HEK293 (cell line): ENCODE results near the gene MCM5.

Source experiments
- CTCF ChIA-PET: fragments of 350-600 bp; formaldehyde crosslinking; extraction: SDS; loops from one replicate; lab custom pipeline; 2021; ENCODE audit warnings: antibody characterized with exemption; lab: Yijun Ruan, JAX
- POLR2A ChIA-PET: fragments of 300-600 bp; formaldehyde crosslinking; extraction: SDS; loops from one replicate; lab custom pipeline; 2020; ENCODE audit warnings: antibody characterized with exemption, inconsistent platforms; lab: Yijun Ruan, JAX
- H3K27ac ChIP-seq: fragments of 200-500 bp; sonication (Bioruptor generic); 2 replicates; pipeline ENCODE4 v1.5.1; 2014; ENCODE audit warnings: low read depth, low read length, control low read depth, inconsistent platforms; ENCODE audit errors: extremely low read depth
- H3K36me3 ChIP-seq, 2 experiments: fragments of 200-500 bp in 1 of 2; sonication (Bioruptor generic) in 1 of 2; 1 replicate in 1 of 2; 2 replicates in 1 of 2; pipeline ENCODE4 v1.5.1; 2014 to 2017; ENCODE audit warnings: inconsistent platforms in 2 of 2, low read length in 2 of 2; ENCODE audit not compliant: control insufficient read depth in 2 of 2, insufficient read depth in 1 of 2
- H3K4me1 ChIP-seq: fragments of 200-500 bp; sonication (Bioruptor generic); 2 replicates; pipeline ENCODE4 v1.5.1; 2014; ENCODE audit warnings: mild to moderate bottlenecking, low read length, inconsistent platforms; ENCODE audit not compliant: control insufficient read depth, insufficient read depth
- H3K4me3 ChIP-seq: 2 replicates; pipeline ENCODE4 v1.5.1; 2011; ENCODE audit warnings: low read depth, mild to moderate bottlenecking, control low read depth, low read length, moderate library complexity
- H3K9me3 ChIP-seq: fragments of 200-500 bp; sonication (Bioruptor generic); 2 replicates; pipeline ENCODE4 v1.5.1; 2014; ENCODE audit warnings: low read depth, low read length, inconsistent platforms; ENCODE audit not compliant: control insufficient read depth, insufficient read depth
- GFI1B ChIP-seq: fragments of 450-650 bp; formaldehyde crosslinking; IDR thresholded peaks from 2 replicates; pipeline ENCODE4 v1.5.1; 2016; ENCODE audit warnings: missing biosample characterization, missing genetic modification characterization
- HOXC10 ChIP-seq: sonication (generic); formaldehyde crosslinking; IDR thresholded peaks from 2 replicates; pipeline ENCODE4 v1.8.1; 2023; ENCODE audit warnings: mild to moderate bottlenecking, missing genetic modification reagents
- HOXD13 ChIP-seq: sonication (generic); formaldehyde crosslinking; IDR thresholded peaks from 2 replicates; pipeline ENCODE4 v1.8.0; 2022; ENCODE audit warnings: missing genetic modification reagents, borderline replicate concordance
- KLF9 ChIP-seq: fragments of 450-650 bp; formaldehyde crosslinking; IDR thresholded peaks from 2 replicates; pipeline ENCODE4 v1.5.1; 2016; ENCODE audit warnings: missing biosample characterization, missing genetic modification characterization, low read depth
- OSR2 ChIP-seq: fragments of 450-650 bp; formaldehyde crosslinking; IDR thresholded peaks from 2 replicates; pipeline ENCODE4 v1.5.1; 2016; ENCODE audit warnings: missing biosample characterization, missing genetic modification characterization
- SP2 ChIP-seq: fragments of 450-650 bp; formaldehyde crosslinking; IDR thresholded peaks from 2 replicates; pipeline ENCODE4 v1.5.1; 2016; ENCODE audit warnings: missing biosample characterization, missing genetic modification characterization
- ZBTB17 ChIP-seq: fragments of 450-650 bp; formaldehyde crosslinking; IDR thresholded peaks from 2 replicates; pipeline ENCODE4 v1.5.1; 2016; ENCODE audit warnings: missing biosample characterization, missing genetic modification characterization
- ZBTB48 ChIP-seq: fragments of 450-650 bp; formaldehyde crosslinking; IDR thresholded peaks from 2 replicates; pipeline ENCODE4 v1.5.1; 2016; ENCODE audit warnings: missing biosample characterization, missing genetic modification characterization
- ZEB2 ChIP-seq: fragments of 450-650 bp; formaldehyde crosslinking; IDR thresholded peaks from 2 replicates; pipeline ENCODE4 v1.5.1; 2016; ENCODE audit warnings: missing biosample characterization, missing genetic modification characterization
- ZFP37 ChIP-seq: fragments of 450-650 bp; formaldehyde crosslinking; IDR thresholded peaks from 2 replicates; pipeline ENCODE4 v1.5.1; 2016; ENCODE audit warnings: missing biosample characterization, missing genetic modification characterization
- ZFP69B ChIP-seq: fragments of 450-650 bp; formaldehyde crosslinking; IDR thresholded peaks from 2 replicates; pipeline ENCODE4 v1.5.1; 2016; ENCODE audit warnings: missing biosample characterization, missing genetic modification characterization
- ZNF10 ChIP-seq: fragments of 450-650 bp; formaldehyde crosslinking; IDR thresholded peaks from 2 replicates; pipeline ENCODE4 v1.5.1; 2017; ENCODE audit warnings: missing biosample characterization, missing genetic modification characterization
- ZNF140 ChIP-seq: fragments of 450-650 bp; formaldehyde crosslinking; IDR thresholded peaks from 2 replicates; pipeline ENCODE4 v1.5.1; 2016; ENCODE audit warnings: missing biosample characterization, missing genetic modification characterization
- ZNF155 ChIP-seq: fragments of 450-650 bp; formaldehyde crosslinking; IDR thresholded peaks from 2 replicates; pipeline ENCODE4 v1.5.1; 2016; ENCODE audit warnings: missing biosample characterization, missing genetic modification characterization
- ZNF19 ChIP-seq: fragments of 450-650 bp; formaldehyde crosslinking; IDR thresholded peaks from 2 replicates; pipeline ENCODE4; 2016; ENCODE audit warnings: missing biosample characterization, missing genetic modification characterization, low read depth
- ZNF223 ChIP-seq: fragments of 450-650 bp; formaldehyde crosslinking; IDR thresholded peaks from 2 replicates; pipeline ENCODE4 v1.5.1; 2016; ENCODE audit warnings: missing biosample characterization, missing genetic modification characterization
- ZNF335 ChIP-seq: fragments of 450-650 bp; formaldehyde crosslinking; conservative IDR thresholded peaks from 2 replicates; pipeline ENCODE4 v1.5.1; 2016; ENCODE audit warnings: missing biosample characterization, missing genetic modification characterization
- ZNF341 ChIP-seq: fragments of 450-650 bp; formaldehyde crosslinking; IDR thresholded peaks from 2 replicates; pipeline ENCODE4; 2016; ENCODE audit warnings: low read depth, missing biosample characterization, missing genetic modification characterization
- ZNF529 ChIP-seq: fragments of 450-650 bp; formaldehyde crosslinking; IDR thresholded peaks from 2 replicates; pipeline ENCODE4 v1.5.1; 2017; ENCODE audit warnings: missing genetic modification characterization, missing biosample characterization; ENCODE audit not compliant: insufficient replicate concordance
- ZNF571 ChIP-seq: fragments of 450-650 bp; formaldehyde crosslinking; IDR thresholded peaks from 2 replicates; pipeline ENCODE4 v1.5.0; 2017; ENCODE audit warnings: missing biosample characterization, missing genetic modification characterization
- ZNF585B ChIP-seq: fragments of 450-650 bp; formaldehyde crosslinking; IDR thresholded peaks from 2 replicates; pipeline ENCODE4 v1.5.1; 2016; ENCODE audit warnings: missing biosample characterization, missing genetic modification characterization
- ZNF621 ChIP-seq: fragments of 450-650 bp; formaldehyde crosslinking; IDR thresholded peaks from 2 replicates; pipeline ENCODE4 v1.5.1; 2017; ENCODE audit warnings: missing biosample characterization, missing genetic modification characterization
- ZNF626 ChIP-seq: fragments of 450-650 bp; sonication (Bioruptor Pico); formaldehyde crosslinking; IDR thresholded peaks from 2 replicates; pipeline ENCODE4 v1.5.1; 2018; ENCODE audit warnings: missing biosample characterization, missing genetic modification characterization, inconsistent platforms
- ZNF660 ChIP-seq: fragments of 450-650 bp; IDR thresholded peaks from 2 replicates; pipeline ENCODE4 v1.5.1; 2018; ENCODE audit warnings: missing biosample characterization, mild to moderate bottlenecking, missing genetic modification characterization
- ZNF677 ChIP-seq: fragments of 450-650 bp; IDR thresholded peaks from 2 replicates; pipeline ENCODE4 v1.5.0; 2018; ENCODE audit warnings: missing biosample characterization, mild to moderate bottlenecking, missing genetic modification characterization, moderate library complexity
- ZNF747 ChIP-seq: fragments of 450-650 bp; formaldehyde crosslinking; IDR thresholded peaks from 2 replicates; pipeline ENCODE4 v1.5.1; 2016; ENCODE audit warnings: missing biosample characterization, missing genetic modification characterization
- ZNF777 ChIP-seq: fragments of 450-650 bp; formaldehyde crosslinking; IDR thresholded peaks from 2 replicates; pipeline ENCODE4 v1.5.1; 2017; ENCODE audit warnings: missing biosample characterization, missing genetic modification characterization, borderline replicate concordance
- ZNF837 ChIP-seq: fragments of 450-650 bp; formaldehyde crosslinking; IDR thresholded peaks from 2 replicates; pipeline ENCODE4 v1.5.1; 2016; ENCODE audit warnings: missing biosample characterization, missing genetic modification characterization
- ZSCAN30 ChIP-seq: fragments of 450-650 bp; IDR thresholded peaks from 2 replicates; pipeline ENCODE4 v1.5.1; 2018; ENCODE audit warnings: missing biosample characterization, mild to moderate bottlenecking, missing genetic modification characterization, moderate library complexity
- TF ChIP-seq, protein P1 (sequence below): fragments of 450-650 bp; formaldehyde crosslinking; IDR thresholded peaks from 2 replicates; pipeline ENCODE4 v1.5.1; 2016; ENCODE audit warnings: missing biosample characterization, missing genetic modification characterization, borderline replicate concordance

Gene MCM5

DNA sequence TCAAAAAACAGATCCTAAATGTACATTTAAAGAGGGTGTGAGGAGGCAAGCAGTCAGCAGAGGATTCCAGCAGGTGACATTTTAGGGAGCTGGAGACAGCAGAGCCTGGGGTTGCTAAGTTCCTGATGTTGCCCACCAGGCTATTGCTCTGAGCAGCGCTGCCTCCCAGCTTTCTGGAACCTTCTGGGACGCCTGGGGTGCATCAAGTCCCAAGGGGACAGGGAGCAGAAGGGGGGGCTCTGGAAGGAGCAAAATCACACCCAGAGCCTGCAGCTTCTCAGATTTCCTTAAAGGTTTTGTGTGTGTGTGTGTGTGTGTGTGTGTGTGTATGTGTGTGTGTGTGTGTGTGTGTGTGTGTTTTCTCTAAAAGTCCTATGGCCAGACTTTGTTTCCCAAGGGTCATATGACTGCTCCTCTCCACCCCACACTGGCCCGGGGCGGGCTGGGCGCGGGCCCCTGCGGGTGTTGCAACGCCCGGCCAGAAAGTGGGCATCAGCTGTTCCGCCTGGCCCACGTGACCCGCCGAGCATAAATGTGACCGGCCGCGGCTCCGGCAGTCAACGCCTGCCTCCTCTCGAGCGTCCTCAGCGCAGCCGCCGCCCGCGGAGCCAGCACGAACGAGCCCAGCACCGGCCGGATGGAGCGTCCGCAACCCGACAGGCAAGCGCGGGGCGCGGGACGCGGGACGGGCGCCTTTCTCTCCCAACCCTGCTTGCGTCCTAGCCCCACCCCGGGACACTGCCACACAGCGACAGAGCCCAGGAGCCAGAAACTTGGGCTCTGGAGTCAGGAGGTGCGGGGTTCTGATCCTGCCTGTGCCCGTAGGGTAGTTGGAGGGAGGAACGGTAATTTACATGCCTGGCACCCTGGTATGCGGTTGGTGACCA is 19.2 kb upstream of the MCM5 start, which contains the start of gene HMOX1 (continued):
- TF ChIP-seq ZNF529 (no peak), KLF9 (tag by site-specific recombination) (no peak; the same call in 1 of the 2 replicates), ZNF140 (no peak), OSR2 (tag by site-specific recombination) (no peak; the same call in 1 of the 2 replicates), ZEB2 (tag by site-specific recombination) (peak; percentile 75), ZNF19 (tag by site-specific recombination) (no peak), ZNF626 (tag by site-specific recombination) (no peak), ZNF571 (tag by site-specific recombination) (no peak), ZNF10 (no peak), HOXC10 (no peak), ZNF677 (tag by site-specific recombination) (no peak), ZNF837 (tag by site-specific recombination) (no peak), ZNF747 (no peak), ZFP37 (peak; percentile 67; the same call in 1 of the 2 replicates), ZNF155 (tag by site-specific recombination) (no peak), ZNF621 (tag by site-specific recombination) (no peak), ZNF585B (tag by site-specific recombination) (no peak), GFI1B (tag by site-specific recombination) (no peak), HOXD13 (CRISPR knock-in tag) (no peak), ZFP69B (tag by site-specific recombination) (peak; percentile 88), SP2 (peak; percentile 50), ZNF341 (tag by site-specific recombination) (peak; percentile 91), ZNF223 (tag by site-specific recombination) (no peak), ZNF777 (tag by site-specific recombination) (peak; percentile 62; the same call in 1 of the 2 replicates), ZSCAN30 (0 out of 2 replicates have a peak, but pooled peaks have one; percentile 50)
- TF ChIP-seq, protein P1, sequence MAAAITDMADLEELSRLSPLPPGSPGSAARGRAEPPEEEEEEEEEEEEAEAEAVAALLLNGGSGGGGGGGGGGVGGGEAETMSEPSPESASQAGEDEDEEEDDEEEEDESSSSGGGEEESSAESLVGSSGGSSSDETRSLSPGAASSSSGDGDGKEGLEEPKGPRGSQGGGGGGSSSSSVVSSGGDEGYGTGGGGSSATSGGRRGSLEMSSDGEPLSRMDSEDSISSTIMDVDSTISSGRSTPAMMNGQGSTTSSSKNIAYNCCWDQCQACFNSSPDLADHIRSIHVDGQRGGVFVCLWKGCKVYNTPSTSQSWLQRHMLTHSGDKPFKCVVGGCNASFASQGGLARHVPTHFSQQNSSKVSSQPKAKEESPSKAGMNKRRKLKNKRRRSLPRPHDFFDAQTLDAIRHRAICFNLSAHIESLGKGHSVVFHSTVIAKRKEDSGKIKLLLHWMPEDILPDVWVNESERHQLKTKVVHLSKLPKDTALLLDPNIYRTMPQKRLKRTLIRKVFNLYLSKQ (tag by site-specific recombination), result no peak

GRCh38 chr22:35381424-35382009 is 18.4 kb upstream of the MCM5 start:
- Histone ChIP-seq H3K9me3 (no peaks in the 10 kb centered on the region), H3K4me1 (peaks cover 7% of the 10 kb centered on the region), H3K36me3 (peaks cover 0 to 31% of the 10 kb centered on the region in 2 experiments; a peak in 1 of 3 replicates), H3K4me3 (peak overlapping the region; percentile 55), H3K27ac (peak overlapping the region; percentile 48; the same call in 1 of the 2 replicates)
- TF ChIP-seq ZNF335 (tag by site-specific recombination) (peak; percentile 1; the same call in 1 of the 2 replicates), ZBTB17 (tag by site-specific recombination) (0 out of 2 replicates have a peak, but pooled peaks have one; percentile 17), ZBTB48 (tag by site-specific recombination) (peak; percentile 27; the same call in 1 of the 2 replicates), ZNF660 (tag by site-specific recombination) (no peak)
- POLR2A ChIA-PET, result interaction anchor here (0.9 to 1.9 kb wide), 2 partner anchors 10 to 39 kb away, joined by 3 to 11 read pairs; no protein-coding TSS in a partner anchor
- CTCF ChIA-PET, result interaction anchor here (0.6 to 1.6 kb wide), 3 partner anchors 31 to 48 kb away, joined by 3 to 7 read pairs (median 3); no protein-coding TSS in a partner anchor
